Adrenal gland (tissue), 12 donors: ENCODE measurements around the gene DSG4. TPM values are rescaled to one million over a fixed set of nuclear protein-coding genes. Genes with fewer than 3 reads are reported as not detected.

ENCODE experiments used
- DNase-seq, 7 donors: peaks; one replicate each; pipeline ENCODE4 v3.0.0-alpha.2; 2019 to 2020
- H3K27ac ChIP-seq, 5 donors: fragments of 200-600 bp; sonication (generic) in 4 of 5; 1 replicate in 3 of 5; 2 replicates in 2 of 5; pipeline versions ENCODE4 v1.5.1 to v1.8.0; 2016 to 2020; ENCODE audit warnings: mild to moderate bottlenecking in 1 of 5
- H3K27me3 ChIP-seq: fragments of 200-600 bp; 2 replicates; pipeline ENCODE4 v1.8.0; 2021
- H3K36me3 ChIP-seq, 2 donors: fragments of 200-600 bp; replicated peaks in 1 of 2; 1 replicate in 1 of 2; 2 replicates in 1 of 2; pipeline versions ENCODE4 v1.5.1 to v1.8.0; 2018 to 2022
- H3K4me1 ChIP-seq, 2 donors: fragments of 200-600 bp; replicated peaks in 1 of 2; 1 replicate in 1 of 2; 2 replicates in 1 of 2; pipeline versions ENCODE4 v1.5.1 to v1.8.0; 2018 to 2021
- H3K4me3 ChIP-seq, 4 donors: fragments of 200-600 bp; sonication (generic) in 3 of 4; one replicate each; pipeline ENCODE4 v1.5.1; 2016 to 2018
- H3K9me3 ChIP-seq, 3 donors: fragments of 200-600 bp; sonication (generic) in 1 of 3; replicated peaks in 1 of 3; 1 replicate in 2 of 3; 2 replicates in 1 of 3; pipeline versions ENCODE4 v1.5.1 to v1.8.0; 2016 to 2021
- CTCF ChIP-seq, 6 experiments: fragments of 450-650 bp in 4 of 6; fragments of 200-600 bp in 2 of 6; sonication (generic) in 1 of 6; IDR thresholded peaks; 1 replicate in 5 of 6; 2 replicates in 1 of 6; pipeline versions ENCODE4 v1.5.1 to v1.8.0; 2016 to 2021; ENCODE audit warnings: antibody characterized with exemption in 6 of 6, mild to moderate bottlenecking in 2 of 6, moderate library complexity in 1 of 6
- POLR2A ChIP-seq, 2 donors: fragments of 450-650 bp; IDR thresholded peaks; one replicate each; pipeline ENCODE4 v1.6.1; 2017; ENCODE audit warnings: antibody characterized with exemption in 2 of 2, mild to moderate bottlenecking in 2 of 2, moderate library complexity in 1 of 2
- WGBS, 4 donors: extraction: QIAGEN DNeasy Blood & Tissue Kit in 2 of 4; methylation state at CpG; one replicate each; pipeline versions ENCODE4 v1.1.5 to v1.1.7; 2013 to 2017; 5-methylcytosine and 5-hydroxymethylcytosine counted together
- intact Hi-C, 2 donors: fragments of 100-400 bp; cut with DNase I; formaldehyde crosslinking; loops; one replicate each; pipeline versions ENCODE4 v1.14.1 to v1.15.0; 2022 to 2023
- polyA plus RNA-seq, 3 donors: library from polyadenylated mRNA; stranded (reverse); fragments of 200-250 nt in 2 of 3; fragments of 350-450 nt in 1 of 3; fragmentation: Illumina TruSeq in 1 of 3; extraction: RNeasy Lipid Tissue Mini Kit (QIAGEN cat#74804) in 1 of 3; gene quantifications; one replicate each; pipeline ENCODE4 v1.2.3, GENCODE V29; 2013 to 2014
- small RNA-seq, 2 donors: library from RNA; depleted of rRNA; stranded (forward); fragments of <200 nt; gene quantifications; one replicate each; pipeline ENCODE3, GENCODE V24; 2016
- total RNA-seq, 9 donors: library from RNA; depleted of rRNA in 4 of 9; stranded (reverse); fragments of >200 nt in 4 of 9; fragments of 120-200 nt in 1 of 9; fragmentation: NEBNext Ultra II Directional in 1 of 9; extraction: Animal tissue kit (Norgen Biotek cat#: 25700) in 1 of 9; gene quantifications; one replicate each; pipeline versions ENCODE4 v1.1.0 to v1.2.4, GENCODE V29; 2013 to 2023
- donor health status: healthy with polysubstance abuse.
- donor health status: Bipolar disorder and iron deficiency.
- donor health status: DM: yes; HTN: yes; CAD: no.
- donor health status: DM: no; HTN: no; CAD: no.
- donor health status: DM: no; HTN: no; CAD: no.
- donor health status: DM: yes; HTN: yes; CAD: no.

Gene DSG4
- total and polyA plus RNA-seq, 12 donors: not detected

GRCh38 chr18:31451625-31452024 lies 75.0 kb downstream of the DSG4 start:
- Histone ChIP-seq H3K27me3 (no peaks in the 10 kb centered on the region), H3K9me3 (no peaks in the 10 kb centered on the region), H3K4me1 (no peaks in the 10 kb centered on the region), H3K4me3 (no peak overlapping the region), H3K36me3 (no peaks in the 10 kb centered on the region), H3K27ac (no peak overlapping the region)
- TF ChIP-seq CTCF (IDR thresholded peaks at IDR 0.05) (no peak), POLR2A (IDR thresholded peaks at IDR 0.05) (no peak)
- DNase-seq: no peak
- WGBS, 4 donors: 86 to 95% (median 88%) methylated on average over 1 of the region's 1 CpG
- intact Hi-C loops: no loop called here

DNA sequence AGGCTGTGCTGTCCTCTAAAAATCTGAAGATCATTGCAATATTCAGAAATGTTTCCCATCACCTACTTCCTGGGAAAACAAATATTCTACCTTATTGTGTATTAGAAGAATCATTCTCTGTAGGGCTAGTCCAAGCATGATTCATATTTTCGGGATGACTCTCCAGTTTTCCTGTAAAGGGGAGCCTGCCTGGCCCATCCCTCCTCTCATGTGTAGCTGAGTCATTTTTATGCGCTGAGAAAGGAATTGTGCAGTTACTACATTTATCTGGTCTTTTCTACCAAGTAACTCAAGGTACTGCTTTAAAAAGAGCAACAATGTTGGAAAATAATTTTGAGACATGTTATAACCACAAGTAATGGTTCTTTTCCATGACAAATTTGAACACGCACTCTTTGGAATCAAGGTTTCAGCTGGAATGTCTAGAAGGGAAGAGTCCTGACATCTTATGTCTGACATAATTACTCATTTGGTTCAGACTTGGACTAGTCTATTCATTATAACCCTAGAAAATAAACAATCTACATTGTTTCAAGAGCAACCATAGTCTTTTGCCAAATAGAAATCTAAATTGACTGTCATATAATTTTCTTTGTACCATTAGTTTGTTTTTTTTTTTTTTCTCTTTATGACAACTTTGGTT lies 77.6 kb downstream of the DSG4 start:
- no peaks in the 10 kb centered on the region for H3K36me3 ChIP-seq
- H3K9me3 ChIP-seq: no peaks in the 10 kb centered on the region
- no peaks in the 10 kb centered on the region for H3K4me1 ChIP-seq
- peak in 2 of 7 donors; percentile 2 to 16 for DNase-seq
- 52 to 77% (median 70%) methylated on average over 3 of the region's 3 CpGs for WGBS, 4 donors
- no peak overlapping the region for H3K27ac ChIP-seq
- TF ChIP-seq POLR2A (IDR thresholded peaks at IDR 0.05): no peak
- no peak for TF ChIP-seq CTCF (IDR thresholded peaks at IDR 0.05)
- H3K4me3 ChIP-seq: no peak overlapping the region
- intact Hi-C loops: no loop called here
- H3K27me3 ChIP-seq: no peaks in the 10 kb centered on the region

Small RNA genes lying within 50 kb of the gene (small RNA-seq; reads per million reads assigned to genes)
- 0 reads per million in 2 donors for gene RF00019
- 0 reads per million in 2 donors for gene RNU6-167P

Other genes starting within 250 kb of the DSG4 start
- gene DSC1, start 213.9 kb upstream of the DSG4 start, total RNA-seq: not detected
- gene DSC1, start 213.9 kb upstream of the DSG4 start, polyA plus RNA-seq: not detected
- not detected for gene DSG1, start 58.6 kb upstream of the DSG4 start, total RNA-seq
- gene DSG1, start 58.6 kb upstream of the DSG4 start, polyA plus RNA-seq: under 1 TPM in 1 of 3 donors, not detected in 2; 0.03 TPM
- gene DSG3, start 71.0 kb downstream of the DSG4 start, total RNA-seq: under 1 TPM in 1 of 9 donors, not detected in 8; 0.04 TPM
- gene DSG3, start 71.0 kb downstream of the DSG4 start, polyA plus RNA-seq: under 1 TPM in 2 of 3 donors, not detected in 1; 0.08 to 0.17 TPM
- 1 to 10 TPM in 7 of 9 donors, under 1 TPM in 2; 0.56 to 6.8 (median 2.1) TPM for gene DSG2, start 121.4 kb downstream of the DSG4 start, total RNA-seq
- gene DSG2, start 121.4 kb downstream of the DSG4 start, polyA plus RNA-seq: 1 to 10 TPM in 1 of 3 donors, under 1 TPM in 2; 0.32 to 2.3 (median 0.74) TPM
- 1 to 10 TPM in 3 of 9 donors, under 1 TPM in 1, not detected in 5; 0.25 to 1.6 (median 1.1) TPM for gene TTR, start 215.1 kb downstream of the DSG4 start, total RNA-seq
- gene TTR, start 215.1 kb downstream of the DSG4 start, polyA plus RNA-seq: under 1 TPM in 2 of 3 donors, not detected in 1; 0.40 to 0.57 TPM